ENCODE data around the gene ISG20. TPM values are rescaled to one million over a fixed set of nuclear protein-coding genes. Genes with fewer than 3 reads are reported as not detected.
A peak's percentile ranks its signal among the peaks of the same experiment; 100 is the strongest.

Gene ISG20
- total and polyA plus RNA-seq, 2 of the 8 experiments (the other 6 are each of a cell fraction or from before 2014, with no cell fraction given): 2.9 to 5.2 TPM

DNA sequence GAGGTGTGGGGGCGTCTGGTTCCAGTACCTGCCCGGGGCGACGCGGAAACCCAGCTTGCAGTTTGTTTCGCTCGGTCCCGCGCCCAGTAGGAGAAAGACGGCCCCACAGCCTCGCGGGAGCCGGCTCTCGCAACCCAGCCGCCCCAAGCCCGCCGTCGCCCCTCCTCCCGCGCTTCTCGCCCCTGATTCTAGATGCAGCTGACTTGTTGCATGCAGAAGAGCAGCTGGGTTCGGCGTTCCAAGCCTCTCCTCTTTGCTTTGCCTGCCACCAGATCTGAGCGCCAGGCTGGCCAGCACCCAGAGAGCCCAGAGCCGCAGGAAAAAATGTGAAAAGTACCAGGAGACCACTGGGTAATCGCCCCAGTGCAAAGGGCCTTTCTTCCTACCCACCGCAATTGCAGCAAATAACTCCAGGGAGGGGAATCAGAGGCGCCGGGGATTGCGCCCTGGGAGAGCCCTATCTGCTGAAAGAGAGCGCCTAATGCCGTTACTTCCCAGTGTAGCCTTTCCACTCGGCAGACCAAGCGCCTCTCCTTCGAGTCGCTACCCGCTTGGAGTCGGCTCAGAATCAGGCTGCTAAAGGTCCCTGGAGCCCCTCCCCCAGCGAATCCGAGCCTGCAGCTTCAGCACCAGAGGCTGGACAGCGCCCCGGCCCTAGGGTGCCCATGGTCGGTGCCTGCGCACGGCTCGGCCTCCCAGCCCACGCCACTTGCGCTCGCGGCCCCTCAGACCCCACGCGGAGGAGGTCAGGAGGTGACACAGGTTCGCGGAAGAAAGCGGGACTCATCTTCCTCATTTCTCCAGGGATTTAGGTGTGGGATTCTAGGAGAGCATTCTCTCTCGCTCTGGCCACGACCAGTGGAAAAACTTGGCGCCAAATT is 33.4 kb upstream of the ISG20 start:
- H3K79me2 ChIP-seq (ENCODE audit: control insufficient read depth in 1 of 2, insufficient read depth in 2 of 2, low read length in 2 of 2): no peaks in the 10 kb centered on the region
- 3% methylated on average over 41 of the region's 58 CpGs; no CpG with 5 or more reads in 1 of the 2 experiments for WGBS, 2 experiments (ENCODE audit: extremely low coverage in 1 of 2, insufficient coverage in 1 of 2, insufficient read length in 1 of 2, insufficient replicate concordance in 2 of 2, low coverage in 1 of 2, low lambda C conversion rate in 2 of 2, missing lambda C conversion rate in 1 of 2)
- no peak overlapping the region for H3K56ac ChIP-seq (replicated peaks; ENCODE audit: insufficient read length, low read depth, low read length)
- no peaks in the 10 kb centered on the region for H3K79me1 ChIP-seq (ENCODE audit: low read depth, low read length)
- H4K20me1 ChIP-seq (replicated peaks in 1 of 2; ENCODE audit: control insufficient read depth in 1 of 2, insufficient read depth in 2 of 2, low read length in 2 of 2): peaks cover 0 to 7% of the 10 kb centered on the region in 2 experiments
- no peak overlapping the region for H3K9ac ChIP-seq (replicated peaks in 1 of 4; ENCODE audit: extremely low read depth in 1 of 4, low read depth in 3 of 4, low read length in 3 of 4)
- no peak overlapping the region for H2BK12ac ChIP-seq (ENCODE audit: low read depth, low read length)
- H3K23me2 ChIP-seq (ENCODE audit: low read depth, low read length): peaks cover 25% of the 10 kb centered on the region; the same call in 1 of the 2 replicates
- H2BK120ac ChIP-seq (replicated peaks; ENCODE audit: low read depth, low read length): no peak overlapping the region
- H3K4ac ChIP-seq (replicated peaks; ENCODE audit: insufficient read length, low read depth, low read length): no peak overlapping the region
- H2BK20ac ChIP-seq (ENCODE audit: low read length): no peak overlapping the region
- H2BK5ac ChIP-seq (ENCODE audit: low read depth, low read length): no peak overlapping the region
- H4K8ac ChIP-seq (ENCODE audit: extremely low read depth, insufficient read depth, low read length): no peak overlapping the region
- no peaks in the 10 kb centered on the region for H3K9me3 ChIP-seq (ENCODE audit: insufficient read depth in 2 of 2, low read depth in 1 of 2, low read length in 1 of 2)
- no peak overlapping the region for H3K23ac ChIP-seq (ENCODE audit: insufficient read length)
- H3K4me3 ChIP-seq (ENCODE audit: extremely low read depth in 1 of 4, insufficient read depth in 2 of 4, low read depth in 3 of 4, low read length in 4 of 4): peak overlapping the region; percentile 24 to 61 (median 52); a peak in 7 of 8 replicates
- no peak overlapping the region for H4K5ac ChIP-seq (ENCODE audit: insufficient read length, low read depth, low read length)
- no peak overlapping the region for H3K18ac ChIP-seq (ENCODE audit: extremely low read depth, low read length)
- no peak overlapping the region for H3K27ac ChIP-seq (ENCODE audit: low read depth, low read length)
- FAIRE-seq (no peak), DNase-seq (ENCODE audit: low read depth in 1 of 2, low spot score in 2 of 2) (peak in 1 of 2 experiments; percentile 91)
- peaks cover 7 to 28% (median 18%) of the 10 kb centered on the region in 4 experiments for H3K4me1 ChIP-seq (replicated peaks in 1 of 4; ENCODE audit: control insufficient read depth in 3 of 4, insufficient read depth in 4 of 4, low read length in 3 of 4)
- ChIA-PET CTCF (ENCODE audit: partially characterized antibody) (interaction anchor here (0.6 to 1.7 kb wide), 8 partner anchors 9 to 358 kb away, joined by 3 to 7 read pairs (median 4); no protein-coding TSS in a partner anchor), POLR2A (ENCODE audit: partially characterized antibody) (interaction anchor here (1.1 to 1.3 kb wide), 2 partner anchors 25 to 30 kb away, joined by 3 read pairs; no protein-coding TSS in a partner anchor)
- H4K91ac ChIP-seq (replicated peaks; ENCODE audit: insufficient read length, low read length): no peak overlapping the region
- peaks cover 31 to 58% (median 51%) of the 10 kb centered on the region in 4 experiments for H3K27me3 ChIP-seq (replicated peaks in 1 of 4; ENCODE audit: control insufficient read depth in 3 of 4, extremely low read depth in 1 of 4, insufficient read depth in 3 of 4, low read length in 3 of 4)
- H3K4me2 ChIP-seq (ENCODE audit: insufficient read depth in 1 of 2, low read depth in 2 of 2, low read length in 2 of 2): peak overlapping the region; percentile 94 to 95
- no peak overlapping the region for H2AK5ac ChIP-seq (ENCODE audit: low read depth, low read length)
- no peak overlapping the region for H2BK15ac ChIP-seq (ENCODE audit: low read length)
- no peak overlapping the region for H2AFZ ChIP-seq (ENCODE audit: low read length)
- H3K36me3 ChIP-seq (ENCODE audit: control insufficient read depth in 2 of 4, insufficient read depth in 4 of 4, low read length in 3 of 4): no peaks in the 10 kb centered on the region
- H3K14ac ChIP-seq (ENCODE audit: insufficient read length): no peak overlapping the region
- TF ChIP-seq GABPA (IDR thresholded peaks at IDR 0.05; ENCODE audit: borderline replicate concordance, insufficient read depth, low read length) (no peak), BACH1 (IDR thresholded peaks at IDR 0.05; ENCODE audit: low read length) (peak; percentile 90), SUZ12 (IDR thresholded peaks at IDR 0.05; ENCODE audit: low read length) (peak; percentile 33), ZNF274 (IDR thresholded peaks at IDR 0.05; ENCODE audit: borderline replicate concordance, extremely low read depth, low read length) (no peak), CBX8 (IDR thresholded peaks at IDR 0.05; ENCODE audit: borderline replicate concordance, low read depth, low read length) (no peak), SAP30 (IDR thresholded peaks at IDR 0.05; ENCODE audit: insufficient read depth, insufficient replicate concordance, low read length) (peak; percentile 84), RBBP5 (IDR thresholded peaks at IDR 0.05; ENCODE audit: borderline replicate concordance, low read depth, low read length) (no peak), RFX5 (IDR thresholded peaks at IDR 0.05; ENCODE audit: borderline replicate concordance, low read depth, low read length) (no peak), RNF2 (IDR thresholded peaks at IDR 0.05; ENCODE audit: borderline replicate concordance, low read depth, low read length, missing control alignments, poor library complexity, severe bottlenecking) (no peak), YY1 (IDR thresholded peaks at IDR 0.05; ENCODE audit: low read depth, low read length) (0 out of 2 replicates have a peak, but pooled peaks have one; percentile 19), CBX5 (IDR thresholded peaks at IDR 0.05; ENCODE audit: low read depth, low read length) (no peak)
